ENCODE results near the gene NIPSNAP2.
A peak's percentile ranks its signal among the peaks of the same experiment; 100 is the strongest.
"Not testable (repeated sequence)": the region's sequence is repeated elsewhere in the genome, so short reads cannot be mapped to it uniquely, and the experiment has no call there.

The NIPSNAP2 gene

DNA sequence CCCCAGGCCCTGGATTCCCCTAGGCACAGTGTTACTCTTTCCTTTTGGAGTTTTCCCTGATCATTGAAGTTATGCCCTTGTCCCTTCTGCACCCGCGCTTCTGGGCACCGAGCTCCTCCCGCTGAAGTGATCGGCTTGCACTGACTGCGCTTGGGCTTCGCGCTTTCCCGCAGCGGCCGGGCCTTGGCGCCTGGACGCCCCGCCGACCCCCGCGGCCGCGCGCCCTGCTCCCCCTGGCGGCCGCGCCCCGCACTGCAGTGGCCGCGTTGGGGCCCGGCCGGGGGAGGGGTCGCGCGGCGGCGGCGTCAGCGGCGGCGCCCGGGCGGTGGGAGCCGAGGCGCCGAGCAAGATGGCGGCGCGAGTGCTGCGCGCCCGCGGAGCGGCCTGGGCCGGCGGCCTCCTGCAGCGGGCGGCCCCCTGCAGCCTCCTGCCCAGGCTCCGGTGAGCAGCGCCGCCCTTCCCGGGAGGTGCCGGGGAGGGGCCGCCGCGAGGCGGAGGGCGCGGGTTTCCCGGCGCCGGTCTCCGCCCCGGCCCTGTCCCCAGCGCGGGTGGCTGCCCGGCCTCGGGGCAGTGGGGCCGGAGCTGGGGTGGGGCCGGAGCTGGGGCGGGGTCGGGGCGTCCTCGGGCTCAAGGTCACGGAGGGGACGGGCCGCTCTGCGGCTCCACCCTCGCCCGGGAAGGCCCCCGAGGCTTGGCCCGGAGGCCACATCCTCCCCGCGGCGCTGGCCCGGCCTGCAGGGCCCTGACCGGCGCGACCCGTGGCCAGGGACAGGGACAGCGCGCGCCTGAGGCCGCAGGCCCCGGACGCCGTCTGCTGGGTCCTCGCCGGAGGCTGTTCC, at the start of gene NIPSNAP2:
Gene NIPSNAP2, plus strand, starts transcription at position 325 of the 839 bp plus-strand sequence. Its CDS starts 25 bp downstream, at position 350.
- peak; percentile 15 for DNase-seq (ENCODE audit: low read depth)

DNA sequence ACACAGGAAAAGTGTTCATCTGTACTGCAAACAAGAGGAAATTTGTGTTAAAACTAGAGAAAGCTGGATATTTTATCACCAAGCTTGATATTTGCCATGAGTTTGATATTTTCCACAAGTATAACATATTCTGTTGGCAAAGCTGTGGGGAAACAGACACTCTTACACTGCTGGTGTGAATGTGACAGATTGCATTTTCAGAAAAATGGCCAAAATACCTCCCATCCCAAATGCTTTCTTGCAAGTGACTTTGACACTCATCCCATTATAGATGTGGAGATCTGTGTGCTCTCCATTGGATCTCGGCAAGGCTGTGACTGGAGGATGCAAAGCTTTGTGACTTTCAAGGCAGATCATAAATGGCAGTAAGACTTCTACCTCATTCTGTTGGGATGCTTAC, 46.6 kb upstream of the NIPSNAP2 start:
- DNase-seq (ENCODE audit: low read depth) = no peak

DNA sequence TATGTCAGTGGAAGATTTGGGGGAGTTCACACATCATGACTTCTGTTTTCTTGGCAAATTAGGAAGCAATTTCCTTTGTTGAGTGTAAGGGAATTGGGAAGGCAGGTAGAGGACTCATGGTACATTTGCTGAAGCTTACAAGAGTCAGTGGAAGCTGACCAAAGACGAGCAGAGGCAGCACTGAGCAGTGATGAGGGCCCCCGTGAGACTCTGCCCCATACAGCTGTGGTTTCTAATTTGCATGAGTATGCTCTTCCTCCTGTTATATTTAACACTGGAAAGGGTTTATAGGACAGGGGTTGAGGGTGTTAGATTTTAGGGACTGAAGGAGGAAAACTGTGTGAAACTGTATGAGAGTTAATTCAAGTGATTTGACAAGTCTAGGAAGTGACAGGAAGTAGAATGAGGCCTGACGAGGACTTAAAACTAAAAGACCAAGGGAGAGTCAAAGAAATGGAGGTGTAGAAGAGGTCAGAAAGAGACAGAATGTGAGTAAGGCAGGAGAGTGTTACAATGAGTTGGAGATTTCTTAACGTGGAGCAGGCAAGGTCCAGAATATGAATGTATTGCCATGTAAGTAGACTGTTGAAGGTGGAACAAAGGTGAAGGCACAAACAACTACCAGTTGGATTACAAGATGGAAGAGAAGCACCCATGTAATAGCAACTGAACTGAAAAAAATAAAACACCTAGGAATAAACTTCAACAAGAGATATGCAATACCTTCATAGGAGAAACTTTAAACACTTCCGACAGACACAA, 36.2 kb upstream of the NIPSNAP2 start:
- DNase-seq (ENCODE audit: low read depth) = no peak

DNA sequence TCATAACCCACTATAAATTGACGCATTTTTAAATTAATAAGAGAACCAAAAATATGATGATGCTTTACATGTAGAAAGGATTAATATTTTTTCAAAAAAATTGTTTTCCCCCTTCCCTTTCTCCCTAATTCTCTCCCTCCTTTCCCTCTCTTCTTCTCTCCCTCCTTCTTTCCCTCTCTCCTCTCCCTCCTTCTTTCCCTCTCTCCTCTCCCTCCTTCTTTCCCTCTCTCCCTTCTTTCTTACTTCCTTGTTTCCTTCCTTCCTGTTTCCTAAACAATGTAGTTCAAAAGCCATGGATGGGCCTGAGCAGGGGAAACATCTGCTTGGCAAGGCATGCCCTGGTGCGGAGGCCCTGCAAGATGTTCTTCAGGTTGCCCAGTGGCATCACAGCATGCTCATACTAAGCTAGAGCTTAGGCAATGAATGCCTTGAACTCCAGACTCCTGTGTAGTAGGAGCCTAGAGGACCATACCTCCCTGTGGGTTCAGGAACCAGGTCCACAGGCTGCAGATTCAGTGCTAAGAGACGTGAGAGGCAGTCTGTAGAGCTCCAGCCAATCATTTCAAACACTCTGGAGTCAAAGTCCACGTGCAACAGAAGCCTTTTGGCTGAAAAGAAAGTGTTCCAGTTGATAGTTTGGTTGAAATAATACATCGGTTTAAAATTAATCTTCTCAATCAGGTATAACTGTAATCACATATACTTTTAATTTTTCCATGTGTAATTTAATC, 32.8 kb upstream of the NIPSNAP2 start:
- DNase-seq (ENCODE audit: low read depth) = no peak

DNA sequence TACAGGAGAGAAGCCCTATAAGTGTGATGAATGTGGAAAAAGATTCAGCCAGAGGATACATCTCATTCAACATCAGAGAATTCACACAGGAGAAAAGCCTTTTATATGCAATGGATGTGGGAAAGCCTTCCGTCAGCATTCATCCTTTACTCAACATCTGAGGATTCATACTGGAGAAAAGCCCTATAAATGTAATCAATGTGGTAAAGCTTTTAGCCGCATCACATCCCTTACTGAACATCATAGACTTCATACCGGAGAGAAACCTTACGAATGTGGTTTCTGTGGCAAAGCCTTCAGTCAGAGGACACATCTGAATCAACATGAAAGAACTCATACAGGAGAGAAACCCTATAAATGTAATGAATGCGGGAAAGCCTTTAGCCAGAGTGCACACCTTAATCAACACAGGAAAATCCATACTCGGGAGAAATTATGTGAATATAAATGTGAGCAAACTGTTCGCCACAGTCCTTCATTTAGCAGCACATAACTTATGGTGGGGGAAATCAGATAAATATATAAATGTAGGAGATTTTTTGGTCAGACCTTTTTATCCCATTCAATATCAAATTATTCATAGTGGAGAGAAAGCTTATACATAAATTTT, 24.8 kb upstream of the NIPSNAP2 start:
- no peak for DNase-seq (ENCODE audit: low read depth)

DNA sequence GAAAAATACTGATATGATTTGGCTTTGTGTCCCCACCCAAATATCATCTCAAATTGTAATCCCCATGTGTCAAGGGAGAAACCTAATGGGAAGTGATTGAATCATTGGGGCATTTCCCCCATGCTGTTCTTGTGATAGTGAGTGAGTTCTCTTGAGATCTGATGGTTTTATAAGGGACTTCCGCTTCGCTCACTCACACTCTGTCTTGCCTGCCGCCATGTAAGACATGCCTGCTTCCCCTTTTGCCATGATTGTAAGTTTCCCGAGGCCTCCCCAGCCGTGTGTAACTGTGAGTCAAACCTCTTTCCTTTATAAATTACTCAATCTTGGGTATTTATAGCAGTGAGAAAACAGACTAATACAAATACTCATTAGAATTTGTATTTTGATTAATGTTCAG, 17.8 kb upstream of the NIPSNAP2 start:
- no peak for DNase-seq (ENCODE audit: low read depth)

DNA sequence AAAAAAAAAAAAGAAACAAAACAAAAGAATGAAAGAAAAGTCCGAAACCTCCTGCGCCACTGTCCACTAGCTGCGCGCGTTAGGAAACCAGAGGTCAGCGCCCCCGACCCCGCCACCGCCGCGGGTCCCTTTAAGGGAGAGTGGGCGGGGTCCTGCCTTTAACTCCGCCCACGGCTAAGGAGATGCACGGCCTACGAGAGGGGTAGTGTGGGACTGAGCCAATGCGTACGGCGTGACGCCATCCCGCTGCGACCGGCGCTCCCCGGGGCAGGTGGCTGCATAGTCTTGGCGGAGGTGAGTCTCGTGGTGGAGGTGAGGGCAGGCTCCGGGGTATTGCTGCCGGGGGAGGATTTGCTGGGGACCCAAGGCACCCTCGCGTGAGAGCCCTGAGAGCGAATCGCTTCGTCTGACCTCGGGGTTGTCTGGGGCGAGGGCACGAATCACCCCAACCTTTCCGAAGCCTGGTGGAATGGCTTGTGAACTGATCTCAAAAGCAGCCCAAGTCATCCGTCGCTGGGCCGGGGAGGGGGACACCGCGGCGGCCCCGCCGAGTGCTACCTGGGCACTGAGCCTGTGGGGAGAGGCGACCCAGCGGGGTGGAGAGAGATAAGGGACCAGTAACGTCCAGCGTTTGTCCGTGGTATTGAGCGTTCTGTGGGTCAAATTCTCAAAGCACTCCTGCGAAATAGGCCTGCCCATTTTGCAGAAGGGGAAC, 12.6 kb upstream of the NIPSNAP2 start, which contains the start of gene MRPS17:
Gene MRPS17, plus strand, starts transcription at position 241 of the 715 bp plus-strand sequence. CDS start 1,319 bp downstream, outside the sequence.
- peak; percentile 26 for DNase-seq (ENCODE audit: low read depth)

DNA sequence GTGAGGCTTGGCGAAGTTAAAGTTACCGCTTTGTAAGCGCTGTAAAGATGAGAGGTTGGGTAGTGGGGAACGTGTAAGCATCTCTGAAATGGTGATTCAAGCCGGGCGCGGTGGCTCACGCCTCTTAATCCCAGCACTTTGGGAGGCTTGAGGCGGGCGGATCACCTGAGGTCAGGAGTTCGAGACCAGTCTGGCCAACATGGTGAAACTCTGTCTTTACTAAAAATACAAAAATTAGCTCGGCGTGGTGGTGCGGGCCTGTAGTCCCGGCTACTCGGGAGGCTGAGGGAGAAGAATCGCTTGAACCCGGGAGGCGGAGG, 12.1 kb upstream of the NIPSNAP2 start:
- DNase-seq (ENCODE audit: low read depth) = not testable (repeated sequence)

DNA sequence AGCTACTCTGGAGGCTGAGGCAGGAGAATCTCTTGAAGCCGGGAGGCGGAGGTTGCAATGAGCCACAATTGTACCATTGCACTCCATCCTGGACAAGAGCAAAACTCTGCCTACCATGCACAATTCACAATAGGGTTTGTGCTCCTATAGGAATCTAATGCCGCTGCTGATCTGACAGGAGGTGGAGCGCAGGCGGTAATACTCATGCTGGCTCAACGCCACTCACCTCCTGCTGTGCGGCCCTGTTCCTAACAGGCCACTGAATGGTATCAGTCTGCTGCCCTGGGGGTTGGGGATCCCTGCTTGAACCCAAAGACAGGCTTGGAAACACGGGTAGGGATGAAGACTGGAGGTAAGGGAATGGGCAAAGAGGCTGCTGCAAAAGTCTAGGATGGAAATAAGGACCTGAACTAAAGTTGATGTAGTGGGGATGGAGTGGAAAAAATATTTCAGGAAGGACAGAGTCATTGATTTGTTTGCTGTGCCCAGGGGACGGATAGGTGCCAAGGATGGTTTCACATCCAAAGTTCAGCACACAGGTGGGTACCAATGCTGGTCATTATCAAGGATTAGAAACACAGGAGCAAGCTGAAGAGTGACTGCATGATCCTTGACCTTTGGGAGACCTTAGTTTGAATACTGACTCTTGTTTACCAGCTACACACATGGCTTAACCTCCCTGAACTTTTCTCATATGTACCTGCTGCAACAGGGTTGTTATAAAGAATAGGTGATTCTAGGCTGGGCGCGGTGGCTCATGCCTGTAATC, 10.5 kb upstream of the NIPSNAP2 start:
- no peak for DNase-seq (ENCODE audit: low read depth)

DNA sequence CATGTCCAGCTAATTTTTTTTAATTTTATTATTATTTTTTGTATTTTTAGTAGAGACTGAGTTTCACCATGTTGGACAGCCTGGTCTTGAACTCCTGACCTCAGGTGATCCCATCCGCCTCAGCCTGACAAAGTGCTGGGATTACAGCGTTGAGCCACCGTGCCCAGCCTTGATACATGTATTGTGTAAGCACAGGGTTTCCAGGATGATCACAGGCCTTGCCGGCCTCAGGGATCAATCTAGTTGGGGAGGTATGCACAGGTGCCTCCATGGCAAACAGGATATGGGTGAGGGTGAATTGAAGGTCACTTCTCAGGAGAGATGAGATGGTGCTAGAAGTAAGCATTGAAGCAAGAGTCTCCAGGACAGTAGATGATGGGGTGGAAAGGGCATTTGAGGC, 7.2 kb upstream of the NIPSNAP2 start:
- DNase-seq (ENCODE audit: low read depth) = no peak

DNA sequence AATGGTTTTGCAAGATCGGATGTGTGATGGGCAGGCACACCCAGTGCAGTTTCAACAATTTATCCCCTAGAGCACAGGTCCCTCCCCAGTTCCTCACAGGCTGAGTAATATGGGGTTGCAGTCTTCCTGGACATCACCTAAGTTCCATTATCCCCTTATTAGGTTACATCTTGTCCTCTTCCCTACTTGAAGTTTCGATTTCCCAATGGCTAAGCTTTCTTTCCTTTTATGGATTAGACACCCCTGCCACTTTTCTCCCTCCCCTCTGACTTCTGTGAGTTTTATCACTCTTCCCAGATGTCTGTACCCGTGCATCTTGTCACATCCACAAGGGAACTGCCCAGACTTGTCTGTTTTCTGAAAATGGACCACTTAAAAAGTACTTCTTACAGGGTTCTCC, 2.4 kb upstream of the NIPSNAP2 start:
- DNase-seq (ENCODE audit: low read depth) = no peak

DNA sequence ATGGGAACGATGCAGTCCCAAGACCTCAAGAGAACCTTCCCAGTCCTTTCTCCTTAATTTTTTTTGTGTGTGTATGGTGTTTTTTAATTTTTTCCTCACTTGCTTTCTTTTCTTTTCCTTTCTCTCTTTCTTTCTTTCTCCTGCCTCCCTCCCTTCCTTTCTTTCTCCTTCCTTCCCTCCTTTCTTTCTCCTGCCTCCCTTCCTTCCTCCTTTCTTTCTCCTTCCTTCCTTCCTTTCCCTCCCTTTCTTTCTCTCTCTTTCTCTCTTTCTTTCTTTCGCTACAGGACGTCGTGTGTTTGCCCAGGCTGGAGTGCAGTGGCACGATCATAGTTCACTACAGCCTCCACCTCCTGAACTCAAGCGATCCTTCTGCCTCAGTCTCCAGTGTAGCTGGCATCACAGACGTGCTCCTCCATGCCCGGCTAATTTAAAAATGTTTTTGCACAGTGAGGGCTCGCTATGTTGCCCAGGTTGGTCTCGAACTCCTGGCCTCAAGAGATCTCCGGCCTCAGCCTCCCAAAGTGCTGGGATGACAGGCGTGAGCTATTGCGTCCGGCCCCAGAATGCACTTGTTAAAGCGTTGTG, 709 bp upstream of the NIPSNAP2 start:
- DNase-seq (ENCODE audit: low read depth) = no peak

DNA sequence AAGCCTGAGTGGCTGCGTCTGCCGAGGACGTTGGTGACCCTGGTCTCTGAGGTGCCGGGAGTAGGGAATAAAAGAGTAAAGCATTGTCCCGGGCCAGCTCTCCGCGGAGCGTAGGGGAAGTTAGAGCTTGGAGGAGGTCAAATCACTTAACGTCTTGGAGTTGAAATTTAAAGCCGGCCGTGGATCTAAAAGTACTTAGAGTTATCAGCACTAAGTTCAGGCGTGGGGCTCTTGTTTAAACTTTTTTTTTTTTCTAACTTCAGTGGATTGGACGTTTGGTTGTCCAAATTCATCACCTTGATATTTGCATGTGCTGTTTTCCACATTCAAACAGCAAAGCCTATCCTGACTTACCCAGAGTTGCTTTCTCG, 700 bp downstream of the NIPSNAP2 start:
- DNase-seq (ENCODE audit: low read depth) = peak; percentile 12

DNA sequence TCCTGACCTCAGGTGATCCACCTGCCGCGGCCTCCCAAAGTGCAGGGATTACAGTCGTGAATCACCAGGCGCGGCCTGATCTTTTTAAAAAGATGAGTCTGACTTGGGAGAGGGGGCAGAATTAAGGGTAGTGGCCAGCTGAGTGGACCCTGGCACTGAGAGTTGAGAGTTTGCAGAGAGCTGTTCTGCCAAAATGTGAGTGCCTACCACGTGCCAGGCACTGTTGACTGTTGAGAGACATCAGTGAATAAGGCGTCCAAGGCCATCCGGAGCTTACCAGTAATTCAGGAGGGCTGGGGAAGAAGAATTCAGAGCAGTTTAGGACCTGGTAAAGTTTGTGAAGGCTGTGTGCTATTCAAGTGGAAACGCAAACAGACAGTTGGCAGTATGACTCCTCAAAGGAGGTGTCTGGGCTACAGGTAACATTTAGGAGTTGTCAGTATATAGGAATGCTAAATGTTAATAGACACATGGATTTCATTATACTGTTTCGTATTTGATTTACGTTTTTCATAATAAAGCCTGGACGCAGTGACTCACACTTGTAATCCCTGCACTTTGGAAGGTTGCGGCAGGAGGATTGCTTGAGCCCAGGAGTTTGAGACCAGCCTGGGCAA, 1.5 kb downstream of the NIPSNAP2 start:
- DNase-seq (ENCODE audit: low read depth) = peak; percentile 40

DNA sequence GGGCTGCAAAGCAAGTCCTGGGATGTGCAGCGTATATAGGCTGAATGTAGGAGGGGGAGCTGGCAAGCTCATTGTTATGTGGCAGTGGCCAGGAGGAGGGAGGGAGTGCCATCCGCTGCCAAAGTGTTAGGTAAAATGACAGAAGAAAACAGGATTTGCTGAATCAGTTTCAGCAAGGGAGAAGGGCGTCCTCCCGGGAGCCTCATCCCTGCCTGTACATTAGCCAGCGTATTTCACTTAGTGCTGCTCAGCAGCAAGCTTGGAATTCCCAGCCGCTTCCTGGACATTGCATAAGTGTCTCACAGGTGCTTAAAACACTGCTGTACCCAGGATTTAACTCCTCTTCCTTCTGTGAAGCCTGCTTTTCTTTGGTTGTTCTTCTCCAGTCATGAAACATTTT, 2.5 kb downstream of the NIPSNAP2 start:
- no peak for DNase-seq (ENCODE audit: low read depth)

DNA sequence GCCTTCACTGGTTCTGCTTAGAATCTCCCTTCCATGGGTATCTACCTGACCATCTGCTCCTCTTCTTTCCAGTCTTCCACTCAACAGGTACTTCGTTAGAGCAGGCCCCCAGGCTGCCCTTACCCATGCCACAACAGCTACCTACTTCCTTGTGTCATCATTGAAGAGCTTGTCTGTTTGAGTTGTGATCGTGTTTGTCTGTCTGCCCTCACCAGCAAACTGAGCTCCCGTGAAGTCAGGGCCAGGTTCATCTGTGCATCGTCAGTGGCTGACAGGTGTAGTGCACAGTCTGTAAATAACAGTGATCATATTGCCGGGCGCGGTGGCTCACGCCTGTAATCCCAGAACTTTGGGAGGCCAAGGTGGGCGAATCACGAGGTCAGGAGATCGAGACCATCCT, 5.0 kb downstream of the NIPSNAP2 start:
- no peak for DNase-seq (ENCODE audit: low read depth)

DNA sequence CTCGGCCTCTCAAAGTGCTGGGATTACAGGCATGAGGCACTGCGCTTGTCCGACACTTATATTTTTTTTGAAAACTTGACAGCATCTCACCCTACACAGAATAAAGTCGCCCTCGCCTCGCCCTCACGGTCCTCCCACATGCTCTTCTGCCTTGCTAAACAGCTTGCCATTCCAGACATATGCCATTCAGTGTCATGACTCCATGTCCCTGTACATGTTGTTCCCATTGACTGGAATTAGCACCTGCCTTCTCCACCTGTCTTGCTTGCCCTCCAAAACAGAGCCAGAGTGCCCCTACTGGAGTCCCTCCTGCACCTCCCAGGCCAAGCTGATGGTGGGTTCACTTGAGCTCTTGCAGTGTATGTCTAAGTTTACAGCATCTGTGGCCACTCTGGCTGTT, 6.2 kb downstream of the NIPSNAP2 start:
- no peak for DNase-seq (ENCODE audit: low read depth)

DNA sequence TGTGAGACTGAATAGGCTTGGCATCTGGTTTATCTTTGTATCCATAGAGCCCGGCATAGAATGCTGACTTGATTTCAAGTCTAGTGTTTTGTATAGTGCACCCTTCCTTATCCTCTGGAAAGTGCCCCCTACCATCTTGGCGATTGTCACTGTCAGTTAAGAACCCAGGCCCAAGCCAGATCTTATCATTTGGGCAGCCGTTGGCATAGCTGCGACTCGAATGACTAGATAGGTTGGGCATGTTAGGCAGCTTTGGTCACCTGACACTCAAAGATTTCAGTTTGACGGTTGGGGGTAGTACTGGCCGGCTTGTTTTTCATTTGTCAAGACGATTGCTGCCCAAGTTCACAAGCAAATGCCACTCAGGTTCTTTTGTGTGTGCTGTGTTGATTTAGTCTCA, 6.6 kb downstream of the NIPSNAP2 start:
- no peak for DNase-seq (ENCODE audit: low read depth)

DNA sequence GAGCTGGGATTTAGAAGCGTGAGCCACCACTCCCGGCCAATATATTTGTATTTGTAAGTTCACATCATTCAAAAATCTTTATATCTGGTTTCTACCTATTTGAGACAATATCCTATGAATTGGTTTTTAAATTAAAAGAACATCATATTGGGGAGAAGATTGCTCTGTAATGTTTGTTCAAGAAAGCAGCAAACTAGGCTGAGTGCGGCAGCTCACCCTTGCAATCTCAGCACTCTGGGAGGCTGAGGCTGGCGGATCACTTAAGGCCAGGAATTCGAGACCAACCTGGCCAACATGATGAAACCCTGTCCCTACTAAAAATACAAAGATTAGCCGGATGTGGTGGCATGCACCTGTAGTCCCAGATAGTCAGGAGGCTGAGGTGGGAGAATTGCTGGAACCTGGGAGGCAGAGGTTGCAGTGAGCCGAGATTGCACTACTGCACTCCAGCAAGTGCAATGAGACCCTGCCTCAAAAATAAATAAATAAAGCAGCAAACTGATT, 9.4 kb downstream of the NIPSNAP2 start:
- no peak for DNase-seq (ENCODE audit: low read depth)

Data from GM04503 (cell line).